Stimulated activated naive CD4-positive, alpha-beta T cell treated with Interleukin-2 at 50 U/mL for 16 hours (primary cell): ENCODE measurements around the gene TET1.
"Not testable (repeated sequence)": the region's sequence is repeated elsewhere in the genome, so short reads cannot be mapped to it uniquely, and the experiment has no call there.

Experiments
- DNase-seq: peaks from one replicate; lab custom pipeline; 2025; lab: John Stamatoyannopoulos, UW

Gene TET1

GRCh38 chr10:68713065-68713464 is 152.9 kb downstream of the TET1 start:
- not testable (repeated sequence) for DNase-seq

- no peak for DNase-seq
Measured at GRCh38 chr10:68717435-68717834, 157.3 kb downstream of the TET1 start.

GRCh38 chr10:68720793-68721672 is 160.9 kb downstream of the TET1 start, which contains the start of gene CCAR1:
CCAR1 (plus strand) TSS chr10:68721239; CDS start chr10:68722505, 1,266 bp downstream.
- peak; percentile 96 for DNase-seq

- DNase-seq = no peak
Measured at GRCh38 chr10:68721673-68722335, 161.7 kb downstream of the TET1 start.

GRCh38 chr10:68725016-68725415 is 164.9 kb downstream of the TET1 start:
- DNase-seq = no peak

GRCh38 chr10:68727146-68727545 is 167.0 kb downstream of the TET1 start:
- DNase-seq = no peak

GRCh38 chr10:68732651-68733050 is 172.5 kb downstream of the TET1 start:
- DNase-seq = no peak

- no peak for DNase-seq
Measured at GRCh38 chr10:68734349-68734748, 174.2 kb downstream of the TET1 start.

- DNase-seq = no peak
Measured at GRCh38 chr10:68735119-68735518, 175.0 kb downstream of the TET1 start.

GRCh38 chr10:68735739-68736138 is 175.6 kb downstream of the TET1 start:
- not testable (repeated sequence) for DNase-seq

GRCh38 chr10:68740676-68741075 is 180.5 kb downstream of the TET1 start:
- not testable (repeated sequence) for DNase-seq

GRCh38 chr10:68742397-68742796 is 182.3 kb downstream of the TET1 start:
- DNase-seq = no peak
